K562 (cell line): Measurements from ENCODE around the gene POLR2J. TPM values are rescaled to one million over a fixed set of nuclear protein-coding genes. Genes with fewer than 3 reads are reported as not detected.

Source experiments
- ATAC-seq: fragments of 200-7000 bp; cut with Tn5 transposase; 3 replicates; pipeline ENCODE4 v1.9.1; 2020; ENCODE audit warnings: moderate library complexity
- BruUV-seq: library from RNA; stranded (reverse); fragments of 400-500 nt; replicated peaks from 2 replicates; lab custom pipeline; 2021; lab: Mats Ljungman, UMichigan
- CTCF ChIA-PET: fragments of 300-600 bp; formaldehyde crosslinking; extraction: SDS; loops from one replicate; lab custom pipeline; 2021; ENCODE audit warnings: low intra/inter-chr PET ratio; lab: Yijun Ruan, JAX
- POLR2A ChIA-PET: fragments of 300-600, 350-650 bp; sonication (Branson Sonifier 250); formaldehyde crosslinking; extraction: SDS; loops from one replicate; lab custom pipeline; 2021; ENCODE audit warnings: antibody characterized with exemption, inconsistent platforms; lab: Yijun Ruan, JAX
- DNase-seq, 4 experiments: peaks; one replicate each; pipeline versions ENCODE4 v3.0.0 to v3.0.0-alpha.2; 2011 to 2018; ENCODE audit warnings: low spot score in 3 of 4, mixed read lengths in 3 of 4; ENCODE audit errors: extremely low read depth in 1 of 4
- FAIRE-seq: peaks from 2 replicates; lab custom pipeline; 2011; peaks lifted over from hg19 to GRCh38; lab: Jason Lieb, UNC
- H2AFZ ChIP-seq: 2 replicates; pipeline ENCODE4 v1.6.0; 2011; ENCODE audit warnings: low read depth, low read length, control low read depth, inconsistent platforms
- H3K27ac ChIP-seq: fragments of 200-600 bp; 3 replicates; pipeline ENCODE4 v1.8.0; 2011; ENCODE audit warnings: low read depth, mild to moderate bottlenecking, control low read depth, inconsistent platforms, low read length, moderate library complexity, mixed read lengths; ENCODE audit errors: extremely low read depth
- H3K27me3 ChIP-seq, 2 experiments: fragments of 300-600 bp in 1 of 2; 2 replicates in 1 of 2; 3 replicates in 1 of 2; pipeline versions ENCODE4 v1.6.0 to v1.8.0; 2011; ENCODE audit warnings: inconsistent platforms in 2 of 2, low read length in 2 of 2, mild to moderate bottlenecking in 1 of 2, mixed read lengths in 1 of 2, moderate library complexity in 1 of 2; ENCODE audit not compliant: control insufficient read depth in 2 of 2, insufficient read depth in 2 of 2
- H3K36me3 ChIP-seq: fragments of 300-600 bp; 3 replicates; pipeline ENCODE4 v1.8.0; 2011; ENCODE audit warnings: mild to moderate bottlenecking, low read length, inconsistent platforms; ENCODE audit not compliant: control insufficient read depth, insufficient read depth
- H3K4me1 ChIP-seq, 2 experiments: fragments of 200-600 bp in 1 of 2; replicated peaks in 1 of 2; 2 replicates in 1 of 2; 3 replicates in 1 of 2; pipeline versions ENCODE4 v1.5.1 to v1.8.0; 2011; ENCODE audit warnings: inconsistent platforms in 2 of 2, low read length in 2 of 2, mild to moderate bottlenecking in 1 of 2, mixed read lengths in 1 of 2, moderate library complexity in 1 of 2; ENCODE audit not compliant: control insufficient read depth in 2 of 2, insufficient read depth in 2 of 2
- H3K4me2 ChIP-seq: 2 replicates; pipeline ENCODE4 v1.6.1; 2011; ENCODE audit warnings: low read length, control low read depth, inconsistent platforms, mixed read lengths; ENCODE audit not compliant: insufficient read depth
- H3K4me3 ChIP-seq: fragments of 200-600 bp; sonication (generic), shearing (Covaris generic); 2 replicates; pipeline ENCODE4 v1.5.1; 2016; ENCODE audit warnings: control low read depth, inconsistent platforms
- H3K79me2 ChIP-seq: fragments of 200-600 bp; 3 replicates; pipeline ENCODE4 v1.8.0; 2011; ENCODE audit warnings: low read length, inconsistent platforms; ENCODE audit not compliant: control insufficient read depth, insufficient read depth
- H3K9ac ChIP-seq, 2 experiments: 2 replicates each; pipeline versions ENCODE4 v1.6.0 to v1.6.1; 2011; ENCODE audit warnings: low read depth in 2 of 2, low read length in 2 of 2, control low read depth in 1 of 2, inconsistent platforms in 1 of 2, mild to moderate bottlenecking in 1 of 2, mixed read lengths in 1 of 2; ENCODE audit not compliant: insufficient read depth in 1 of 2
- H3K9me1 ChIP-seq: one replicate; pipeline ENCODE4 v1.6.0; 2011; ENCODE audit warnings: inconsistent platforms, mild to moderate bottlenecking, low read length, moderate library complexity; ENCODE audit not compliant: control insufficient read depth, insufficient read depth
- H3K9me3 ChIP-seq: replicated peaks from 2 replicates; pipeline ENCODE4 v1.5.1; 2011; ENCODE audit warnings: low read depth, low read length, inconsistent platforms; ENCODE audit not compliant: control insufficient read depth, insufficient read depth
- H4K20me1 ChIP-seq: replicated peaks from 2 replicates; pipeline ENCODE4 v1.6.1; 2011; ENCODE audit warnings: low read length, inconsistent platforms, mixed read lengths; ENCODE audit not compliant: control insufficient read depth, insufficient read depth
- ATF7 ChIP-seq: fragments of 450-650 bp; IDR thresholded peaks from 2 replicates; pipeline ENCODE4 v1.7.1; 2014; ENCODE audit warnings: mild to moderate bottlenecking, moderate library complexity
- NR2C2 ChIP-seq, 2 experiments: fragments of 200-800 bp in 1 of 2; sonication (Bioruptor generic) in 1 of 2; sonication (generic) in 1 of 2; formaldehyde crosslinking in 1 of 2; IDR thresholded peaks; 2 replicates each; pipeline versions ENCODE4 v1.6.1 to v1.8.0; 2016 to 2022; ENCODE audit warnings: mild to moderate bottlenecking in 1 of 2, missing compliant biosample characterization in 1 of 2, missing genetic modification characterization in 1 of 2, missing genetic modification reagents in 1 of 2
- POLR2B ChIP-seq: fragments of 450-650 bp; IDR thresholded peaks from 2 replicates; pipeline ENCODE4 v1.6.1; 2018; ENCODE audit warnings: low read depth; ENCODE audit not compliant: partially characterized antibody
- SIX5 ChIP-seq, 2 experiments: IDR thresholded peaks; 2 replicates each; pipeline ENCODE4 v1.6.1; 2011; ENCODE audit warnings: low read length in 2 of 2, borderline replicate concordance in 1 of 2, low read depth in 1 of 2, mild to moderate bottlenecking in 1 of 2, moderate library complexity in 1 of 2; ENCODE audit not compliant: insufficient read depth in 1 of 2
- YBX1 ChIP-seq: fragments of 450-650 bp; IDR thresholded peaks from 2 replicates; pipeline ENCODE4 v1.7.1; 2016; ENCODE audit warnings: mild to moderate bottlenecking
- YY1 ChIP-seq, 3 experiments: IDR thresholded peaks; 2 replicates each; pipeline ENCODE4 v1.6.1; 2011; ENCODE audit warnings: low read length in 2 of 3, mild to moderate bottlenecking in 2 of 3, moderate library complexity in 2 of 3, borderline replicate concordance in 1 of 3, control low read depth in 1 of 3, low read depth in 1 of 3; ENCODE audit not compliant: insufficient read depth in 3 of 3, insufficient replicate concordance in 2 of 3, control insufficient read depth in 1 of 3, insufficient read length in 1 of 3; ENCODE audit errors: extremely low read depth in 1 of 3
- ZNF384 ChIP-seq: IDR thresholded peaks from 2 replicates; pipeline ENCODE4 v1.6.1; 2012; ENCODE audit warnings: low read depth, low read length, improper control_type of control experiment
- WGBS: fragments of 100-300 bp; shearing (Covaris generic); methylation state at CpG from one replicate; pipeline ENCODE4 v1.1.6; 2016; ENCODE audit warnings: low coverage, mixed read lengths; ENCODE audit not compliant: insufficient coverage; ENCODE audit errors: missing lambda C conversion rate; 5-methylcytosine and 5-hydroxymethylcytosine counted together
- in situ Hi-C: fragments of 300-500 bp; cut with MboI; formaldehyde crosslinking; loops from 4 replicates; pipeline ENCODE4 v1.15.0; 2018; ENCODE audit warnings: inconsistent platforms, mixed read lengths
- intact Hi-C: fragments of 100-400 bp; cut with micrococcal nuclease; formaldehyde crosslinking; loops from 2 replicates; pipeline ENCODE4 v1.14.2; 2022
- polyA plus RNA-seq, 8 experiments: library from polyadenylated mRNA; depleted of rRNA in 4 of 8; stranded (reverse) in 5 of 8; unstranded in 3 of 8; fragments of >200 nt; fragmentation: Nextera tagmentation in 2 of 8; fragmentation: Illumina TruSeq in 1 of 8; extraction: Ambion mirVana in 2 of 8; extraction: Trizol in 1 of 8; gene quantifications; 2 replicates each; pipeline versions ENCODE4 v1.2.1 to v1.2.3, GENCODE V29; 2011 to 2014; ENCODE audit warnings: inconsistent platforms in 1 of 8, missing spikeins in 1 of 8
- total RNA-seq, 7 experiments: library from RNA; depleted of rRNA in 6 of 7; stranded (reverse); fragments of >200 nt in 6 of 7; fragmentation: Illumina TruSeq in 2 of 7; extraction: Trizol in 2 of 7; gene quantifications; 2 replicates each; pipeline versions ENCODE4 v1.2.1 to v1.2.3, GENCODE V29; 2011 to 2021; ENCODE audit warnings: low replicate concordance in 1 of 7
- TF ChIP-seq, protein P1 (sequence below): sonication (generic); formaldehyde crosslinking; IDR thresholded peaks from 2 replicates; pipeline ENCODE4 v1.8.1; 2022; ENCODE audit warnings: missing genetic modification reagents
- TF ChIP-seq, protein P2 (sequence below), 2 experiments: fragments of 450-650 bp in 1 of 2; sonication (generic) in 1 of 2; formaldehyde crosslinking in 1 of 2; IDR thresholded peaks; 2 replicates each; pipeline versions ENCODE4 v1.7.1 to v1.9.0; 2016 to 2022; ENCODE audit warnings: inconsistent platforms in 1 of 2, mild to moderate bottlenecking in 1 of 2, missing genetic modification reagents in 1 of 2

POLR2J gene
- total and polyA plus RNA-seq, 9 of the 15 experiments (the other 6 are each of a cell fraction or from before 2014, with no cell fraction given): 32.3 to 220 (median 113) TPM

DNA sequence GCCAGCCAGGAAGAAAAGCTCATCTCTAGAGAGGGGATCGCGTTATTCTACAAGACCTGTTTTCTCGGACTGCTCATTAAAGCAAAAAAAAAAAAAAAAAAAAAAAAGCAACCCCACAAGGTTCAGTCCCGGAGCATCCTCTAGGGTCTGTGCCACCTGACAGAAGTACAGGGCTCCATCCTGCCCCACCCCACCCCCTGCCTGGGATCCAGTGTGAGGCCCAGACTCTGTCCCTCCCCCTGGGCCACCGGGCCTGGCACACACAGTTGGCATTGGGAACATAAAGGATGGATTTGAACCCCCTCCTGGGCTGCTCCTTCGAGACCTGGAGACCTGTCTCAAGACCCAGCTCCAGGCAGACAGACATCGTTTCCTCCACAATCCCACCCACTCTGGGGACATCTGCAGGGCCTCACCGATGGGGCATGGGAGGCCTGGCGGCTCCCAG lies 44.7 kb downstream of the POLR2J start:
- in situ Hi-C loops (no loop called here), intact Hi-C loops (no loop called here)
- Histone ChIP-seq H3K27ac (no peak overlapping the region), H3K9ac (peak overlapping the region; percentile 67 to 93), H3K9me3 (no peaks in the 10 kb centered on the region), H3K9me1 (no peaks in the 10 kb centered on the region), H4K20me1 (no peaks in the 10 kb centered on the region), H3K4me3 (peak overlapping the region; percentile 80), H2AFZ (peak overlapping the region; percentile 72; the same call in 1 of the 2 replicates), H3K4me1 (peaks cover 18 to 53% of the 10 kb centered on the region in 2 experiments), H3K27me3 (no peaks in the 10 kb centered on the region; a peak in 1 of 5 replicates), H3K4me2 (peak overlapping the region; percentile 71), H3K36me3 (peaks cover 10% of the 10 kb centered on the region; the same call in 1 of the 3 replicates), H3K79me2 (peaks cover 9% of the 10 kb centered on the region)
- TSS peak; percentile 55 for BruUV-seq
- POLR2A ChIA-PET: no interaction called here
- CTCF ChIA-PET: interaction anchor here (0.6 kb wide), 2 partner anchors 19 to 166 kb away, joined by 3 read pairs; no protein-coding TSS in a partner anchor
- FAIRE-seq: peak; percentile 23
- DNase-seq: peak in 1 of 4 experiments; percentile 48
- WGBS: 45% methylated on average over 9 of the region's 9 CpGs
- ATAC-seq: no peak; the same call in 1 of the 3 replicates
- TF ChIP-seq, protein P1, sequence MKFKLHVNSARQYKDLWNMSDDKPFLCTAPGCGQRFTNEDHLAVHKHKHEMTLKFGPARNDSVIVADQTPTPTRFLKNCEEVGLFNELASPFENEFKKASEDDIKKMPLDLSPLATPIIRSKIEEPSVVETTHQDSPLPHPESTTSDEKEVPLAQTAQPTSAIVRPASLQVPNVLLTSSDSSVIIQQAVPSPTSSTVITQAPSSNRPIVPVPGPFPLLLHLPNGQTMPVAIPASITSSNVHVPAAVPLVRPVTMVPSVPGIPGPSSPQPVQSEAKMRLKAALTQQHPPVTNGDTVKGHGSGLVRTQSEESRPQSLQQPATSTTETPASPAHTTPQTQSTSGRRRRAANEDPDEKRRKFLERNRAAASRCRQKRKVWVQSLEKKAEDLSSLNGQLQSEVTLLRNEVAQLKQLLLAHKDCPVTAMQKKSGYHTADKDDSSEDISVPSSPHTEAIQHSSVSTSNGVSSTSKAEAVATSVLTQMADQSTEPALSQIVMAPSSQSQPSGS (CRISPR knock-in tag): no peak
- no peak for TF ChIP-seq ATF7
- TF ChIP-seq SIX5 (IDR thresholded peaks at IDR 0.05; ENCODE audit: borderline replicate concordance in 1 of 2, insufficient read depth in 1 of 2, low read depth in 1 of 2, low read length in 2 of 2): no peak
- TF ChIP-seq POLR2B: no peak
- TF ChIP-seq NR2C2 (CRISPR knock-in tag; IDR thresholded peaks at IDR 0.05): no peak
- 0 out of 2 replicates have a peak, but pooled peaks have one; percentile 36 for TF ChIP-seq NR2C2 (tag; IDR thresholded peaks at IDR 0.05)
- peak in 1 of 3 experiments; percentile 3 for TF ChIP-seq YY1 (IDR thresholded peaks at IDR 0.05; ENCODE audit: borderline replicate concordance in 1 of 3, control insufficient read depth in 1 of 3, extremely low read depth in 1 of 3, insufficient read depth in 3 of 3, insufficient read length in 1 of 3, insufficient replicate concordance in 2 of 3, low read depth in 1 of 3, low read length in 2 of 3)
- peak; percentile 55 for TF ChIP-seq ZNF384
- TF ChIP-seq YBX1: no peak
- TF ChIP-seq, protein P2, sequence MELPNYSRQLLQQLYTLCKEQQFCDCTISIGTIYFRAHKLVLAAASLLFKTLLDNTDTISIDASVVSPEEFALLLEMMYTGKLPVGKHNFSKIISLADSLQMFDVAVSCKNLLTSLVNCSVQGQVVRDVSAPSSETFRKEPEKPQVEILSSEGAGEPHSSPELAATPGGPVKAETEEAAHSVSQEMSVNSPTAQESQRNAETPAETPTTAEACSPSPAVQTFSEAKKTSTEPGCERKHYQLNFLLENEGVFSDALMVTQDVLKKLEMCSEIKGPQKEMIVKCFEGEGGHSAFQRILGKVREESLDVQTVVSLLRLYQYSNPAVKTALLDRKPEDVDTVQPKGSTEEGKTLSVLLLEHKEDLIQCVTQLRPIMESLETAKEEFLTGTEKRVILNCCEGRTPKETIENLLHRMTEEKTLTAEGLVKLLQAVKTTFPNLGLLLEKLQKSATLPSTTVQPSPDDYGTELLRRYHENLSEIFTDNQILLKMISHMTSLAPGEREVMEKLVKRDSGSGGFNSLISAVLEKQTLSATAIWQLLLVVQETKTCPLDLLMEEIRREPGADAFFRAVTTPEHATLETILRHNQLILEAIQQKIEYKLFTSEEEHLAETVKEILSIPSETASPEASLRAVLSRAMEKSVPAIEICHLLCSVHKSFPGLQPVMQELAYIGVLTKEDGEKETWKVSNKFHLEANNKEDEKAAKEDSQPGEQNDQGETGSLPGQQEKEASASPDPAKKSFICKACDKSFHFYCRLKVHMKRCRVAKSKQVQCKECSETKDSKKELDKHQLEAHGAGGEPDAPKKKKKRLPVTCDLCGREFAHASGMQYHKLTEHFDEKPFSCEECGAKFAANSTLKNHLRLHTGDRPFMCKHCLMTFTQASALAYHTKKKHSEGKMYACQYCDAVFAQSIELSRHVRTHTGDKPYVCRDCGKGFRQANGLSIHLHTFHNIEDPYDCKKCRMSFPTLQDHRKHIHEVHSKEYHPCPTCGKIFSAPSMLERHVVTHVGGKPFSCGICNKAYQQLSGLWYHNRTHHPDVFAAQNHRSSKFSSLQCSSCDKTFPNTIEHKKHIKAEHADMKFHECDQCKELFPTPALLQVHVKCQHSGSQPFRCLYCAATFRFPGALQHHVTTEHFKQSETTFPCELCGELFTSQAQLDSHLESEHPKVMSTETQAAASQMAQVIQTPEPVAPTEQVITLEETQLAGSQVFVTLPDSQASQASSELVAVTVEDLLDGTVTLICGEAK (IDR thresholded peaks at IDR 0.05): peak; percentile 63; the same call in 1 of the 2 replicates
- TF ChIP-seq, protein P2 (CRISPR knock-in tag; IDR thresholded peaks at IDR 0.05): no peak
